Right atrium auricular region (tissue), 2 donors: ENCODE results near the gene JCAD. TPM values are rescaled to one million over a fixed set of nuclear protein-coding genes. Genes with fewer than 3 reads are reported as not detected.
A peak's percentile ranks its signal among the peaks of the same experiment; 100 is the strongest.
"Not testable (repeated sequence)": the region's sequence is repeated elsewhere in the genome, so short reads cannot be mapped to it uniquely, and the experiment has no call there.

Experiments
- DNase-seq: peaks from one replicate; pipeline ENCODE4 v3.0.0-alpha.2; 2019; ENCODE audit warnings: low spot score
- H3K27ac ChIP-seq, 2 donors: fragments of 200-600 bp; sonication (generic); 1 replicate in 1 of 2; 2 replicates in 1 of 2; pipeline ENCODE4 v1.5.1; 2016 to 2019
- H3K27me3 ChIP-seq, 2 donors: fragments of 200-600 bp; sonication (generic); one replicate each; pipeline versions ENCODE4 v1.5.1 to v1.6.0; 2017 to 2019
- H3K36me3 ChIP-seq: fragments of 200-600 bp; sonication (generic); one replicate; pipeline ENCODE4 v1.5.1; 2016
- H3K4me1 ChIP-seq, 2 donors: fragments of 200-600 bp; sonication (generic); one replicate each; pipeline versions ENCODE4 v1.5.1 to v1.6.0; 2017 to 2019
- H3K4me3 ChIP-seq, 2 donors: fragments of 200-600 bp; sonication (generic); 1 replicate in 1 of 2; 2 replicates in 1 of 2; pipeline ENCODE4 v1.5.1; 2017 to 2019; ENCODE audit warnings: mild to moderate bottlenecking in 1 of 2, moderate library complexity in 1 of 2
- H3K9me3 ChIP-seq, 2 donors: fragments of 200-600 bp; sonication (generic); one replicate each; pipeline ENCODE4 v1.5.1; 2019
- CTCF ChIP-seq, 2 donors: fragments of 200-600 bp; sonication (generic); IDR thresholded peaks; one replicate each; pipeline ENCODE4 v1.5.1; 2019; ENCODE audit warnings: antibody characterized with exemption in 2 of 2
- total RNA-seq, 2 donors: library from RNA; depleted of rRNA; stranded (reverse); fragments of >200 nt; gene quantifications; one replicate each; pipeline ENCODE4 v1.1.0, GENCODE V29; 2016

Gene JCAD
- total RNA-seq = 10 to 100 TPM; 34.1 to 39.8 TPM

GRCh38 chr10:30059209-30060107 is at the start of gene JCAD:
TSS of gene JCAD (minus strand) at chr10:30059586. CDS start at chr10:30047812, 11,774 bp downstream.
- H3K9me3 ChIP-seq = no peaks in the 10 kb centered on the region
- H3K4me1 ChIP-seq = peaks cover 0 to 59% of the 10 kb centered on the region in 2 donors
- no peak for TF ChIP-seq CTCF (IDR thresholded peaks at IDR 0.05)
- H3K27me3 ChIP-seq = no peaks in the 10 kb centered on the region
- DNase-seq = peak; percentile 78
- no peaks in the 10 kb centered on the region for H3K36me3 ChIP-seq
- peak within 1 kb of the TSS; percentile 84 to 95 for H3K4me3 ChIP-seq
- peak within 1 kb of the TSS; percentile 94 to 95 for H3K27ac ChIP-seq

GRCh38 chr10:30106987-30107386 is 47.6 kb upstream of the JCAD start:
- TF ChIP-seq CTCF (IDR thresholded peaks at IDR 0.05) = no peak
- DNase-seq = no peak
- H3K27ac ChIP-seq = no peak overlapping the region
- no peak overlapping the region for H3K4me3 ChIP-seq
- H3K36me3 ChIP-seq = no peaks in the 10 kb centered on the region
- H3K4me1 ChIP-seq = no peaks in the 10 kb centered on the region
- no peaks in the 10 kb centered on the region for H3K9me3 ChIP-seq
- no peaks in the 10 kb centered on the region for H3K27me3 ChIP-seq

- Histone ChIP-seq H3K4me3 (no peak overlapping the region), H3K9me3 (no peaks in the 10 kb centered on the region), H3K27ac (no peak overlapping the region), H3K36me3 (no peaks in the 10 kb centered on the region), H3K27me3 (no peaks in the 10 kb centered on the region), H3K4me1 (no peaks in the 10 kb centered on the region)
- no peak for TF ChIP-seq CTCF (IDR thresholded peaks at IDR 0.05)
- DNase-seq = no peak
Measured at GRCh38 chr10:30103595-30104320, 44.4 kb upstream of the JCAD start.

- DNase-seq, H3K36me3 ChIP-seq, H3K27me3 ChIP-seq, H3K27ac ChIP-seq, H3K4me3 ChIP-seq, H3K4me1 ChIP-seq, H3K9me3 ChIP-seq: not testable (repeated sequence)
Measured at GRCh38 chr10:30099706-30100105, 40.3 kb upstream of the JCAD start.

- no peak for TF ChIP-seq CTCF (IDR thresholded peaks at IDR 0.05)
- Histone ChIP-seq H3K4me3 (no peak overlapping the region), H3K36me3 (no peaks in the 10 kb centered on the region), H3K4me1 (no peaks in the 10 kb centered on the region), H3K27me3 (no peaks in the 10 kb centered on the region), H3K9me3 (no peaks in the 10 kb centered on the region), H3K27ac (no peak overlapping the region)
- no peak for DNase-seq
Measured at GRCh38 chr10:30099101-30099500, 39.7 kb upstream of the JCAD start.

GRCh38 chr10:30098629-30099028 is 39.2 kb upstream of the JCAD start:
- Histone ChIP-seq H3K36me3 (no peaks in the 10 kb centered on the region), H3K27ac (no peak overlapping the region), H3K4me3 (no peak overlapping the region), H3K9me3 (no peaks in the 10 kb centered on the region), H3K4me1 (no peaks in the 10 kb centered on the region), H3K27me3 (no peaks in the 10 kb centered on the region)
- no peak for DNase-seq
- TF ChIP-seq CTCF (IDR thresholded peaks at IDR 0.05) = no peak
